ENCODE measurements around the gene LNPEP.

LNPEP gene

DNA sequence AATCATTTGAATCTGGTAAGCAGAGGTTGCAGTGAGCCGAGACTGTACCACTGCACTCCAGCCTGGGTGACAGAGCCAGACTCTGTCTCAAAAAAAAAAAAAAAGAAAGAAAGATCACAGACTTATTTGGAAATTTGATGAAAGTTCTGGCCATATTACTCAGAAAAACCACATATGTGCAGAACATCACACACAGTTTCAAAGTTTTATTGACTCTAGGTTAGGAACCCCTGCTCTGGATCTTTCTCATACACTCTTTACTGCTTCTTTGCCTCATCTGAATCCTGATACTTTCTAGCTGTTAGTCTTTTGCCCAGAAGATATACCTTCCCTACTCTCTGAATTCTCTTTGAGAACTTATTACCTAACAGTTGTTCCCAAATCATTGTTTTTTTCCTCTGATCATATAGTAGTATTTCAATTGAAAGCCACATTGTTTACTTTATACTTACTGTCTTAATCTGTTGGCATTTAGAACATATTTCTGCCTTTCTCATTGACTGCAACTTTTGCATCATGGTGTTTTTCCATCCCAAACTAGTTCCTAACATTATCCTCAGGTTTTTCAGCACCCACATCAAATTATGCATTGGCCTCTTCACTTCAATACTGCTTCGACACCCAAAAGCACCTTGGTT lies 68.7 kb downstream of the LNPEP start:
- no peak for DNase-seq

DNA sequence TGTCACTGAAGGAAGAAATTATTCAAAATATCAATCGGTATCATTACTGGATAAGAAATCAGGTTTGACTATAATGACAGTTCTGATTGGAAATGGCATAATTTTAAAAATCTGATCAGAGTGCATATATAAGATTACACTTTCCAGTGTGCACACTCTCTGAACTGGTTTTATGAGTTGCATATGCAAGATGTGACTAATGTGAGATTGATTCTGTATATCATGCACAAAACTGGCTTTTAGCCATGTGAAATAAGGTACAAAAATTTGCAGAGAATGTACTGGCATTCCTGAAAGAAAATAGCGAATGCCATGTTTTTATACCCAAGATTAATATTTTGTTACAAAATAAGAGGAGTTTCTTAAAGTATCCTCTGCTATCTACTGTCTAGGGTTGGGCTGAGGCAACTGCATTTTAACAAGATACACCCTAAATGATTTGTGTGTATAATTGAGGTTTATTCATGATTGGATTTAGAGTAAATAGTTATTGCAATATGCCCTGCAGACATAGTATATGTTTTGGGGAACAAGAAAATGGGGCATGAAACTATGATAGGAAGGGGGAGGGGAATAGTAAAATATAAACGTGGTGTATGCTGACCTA lies 70.7 kb downstream of the LNPEP start:
- no peak for DNase-seq

DNA sequence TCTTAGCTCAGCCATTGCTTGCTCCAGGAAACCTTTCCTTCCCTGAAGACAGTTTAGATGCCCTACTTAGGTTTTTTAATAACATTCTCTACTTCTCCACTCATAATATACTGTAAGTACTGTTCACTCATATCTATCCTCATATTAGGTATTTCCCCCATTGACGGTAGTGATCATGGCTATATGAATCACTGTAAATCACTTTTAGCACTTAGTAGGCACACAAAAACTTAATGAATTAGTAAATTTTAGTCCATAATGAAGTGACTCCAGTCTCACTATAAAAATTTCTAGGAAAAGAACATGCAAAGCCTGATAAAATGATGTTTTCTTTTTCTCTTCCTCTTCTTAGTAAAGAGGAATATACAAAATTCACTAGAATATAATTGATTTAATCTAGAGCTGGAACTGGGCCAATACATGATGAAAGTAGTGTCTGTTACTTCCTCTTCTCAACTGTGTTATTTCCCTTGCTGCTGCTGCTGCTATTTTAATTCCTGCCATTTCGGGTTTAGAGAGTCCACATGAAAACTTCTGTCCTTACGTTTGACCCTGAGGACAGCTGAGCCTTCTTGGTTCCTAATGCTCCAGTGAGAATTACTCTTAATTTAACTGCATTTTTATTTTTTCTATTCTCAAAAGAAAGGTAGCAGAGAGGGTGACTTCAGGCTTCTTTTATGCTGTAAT lies 73.5 kb downstream of the LNPEP start:
- DNase-seq: no peak

DNA sequence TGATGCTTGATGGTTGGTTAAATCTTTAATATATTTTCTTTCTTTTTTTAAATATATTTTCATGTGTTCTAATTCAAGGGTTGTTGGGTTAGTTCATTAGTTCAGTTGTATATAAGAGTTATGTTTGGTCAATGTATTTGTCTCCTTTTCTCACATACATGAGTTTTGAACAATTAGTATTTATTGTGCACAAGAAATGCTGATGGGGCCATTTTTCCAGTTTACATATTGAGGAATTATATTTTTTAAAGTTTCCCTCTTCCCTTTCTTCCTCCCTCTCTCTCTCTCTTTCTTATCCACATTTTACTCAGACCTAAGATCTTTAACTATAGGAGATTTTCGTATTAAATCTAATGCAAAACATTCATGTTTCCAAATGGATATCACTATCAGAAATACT lies 74.0 kb downstream of the LNPEP start:
- DNase-seq: no peak

DNA sequence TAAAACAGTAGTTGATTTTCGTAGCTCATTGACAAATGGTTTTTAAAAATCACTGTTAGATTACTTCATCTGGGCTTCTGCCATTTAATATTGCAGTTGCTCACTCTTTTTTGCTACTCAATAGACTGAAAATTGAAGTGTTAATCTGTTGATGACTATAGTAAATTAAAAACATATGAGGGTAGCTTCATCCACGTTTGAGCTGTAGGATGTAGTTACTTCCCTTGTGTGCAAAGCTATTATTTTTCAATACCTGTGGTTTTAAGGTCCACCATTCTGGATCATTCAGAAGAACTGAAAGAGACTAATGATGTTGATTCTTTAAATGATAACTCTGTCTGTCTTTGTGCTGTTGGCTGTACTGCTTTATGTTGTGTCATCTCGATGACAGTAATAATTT lies 74.7 kb downstream of the LNPEP start:
- DNase-seq: no peak

DNA sequence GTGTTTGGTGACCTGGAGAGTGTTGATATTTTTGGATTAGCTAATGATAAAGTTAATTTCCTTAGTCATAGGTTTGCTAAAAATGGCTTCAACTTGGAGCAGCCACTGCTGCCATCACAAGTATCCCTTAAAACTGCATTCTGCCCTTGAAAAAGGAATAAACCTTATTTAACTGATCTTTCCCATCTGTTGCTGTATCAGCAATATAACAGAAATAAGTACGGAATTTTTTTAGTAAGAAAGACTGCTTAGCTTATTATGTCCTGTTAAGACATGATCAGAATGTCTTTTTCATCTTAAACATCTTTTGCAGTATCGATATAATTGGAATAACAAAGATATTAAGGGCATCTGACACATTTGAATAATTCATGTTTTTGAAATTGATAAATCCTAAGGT lies 75.7 kb downstream of the LNPEP start:
- DNase-seq: no peak

DNA sequence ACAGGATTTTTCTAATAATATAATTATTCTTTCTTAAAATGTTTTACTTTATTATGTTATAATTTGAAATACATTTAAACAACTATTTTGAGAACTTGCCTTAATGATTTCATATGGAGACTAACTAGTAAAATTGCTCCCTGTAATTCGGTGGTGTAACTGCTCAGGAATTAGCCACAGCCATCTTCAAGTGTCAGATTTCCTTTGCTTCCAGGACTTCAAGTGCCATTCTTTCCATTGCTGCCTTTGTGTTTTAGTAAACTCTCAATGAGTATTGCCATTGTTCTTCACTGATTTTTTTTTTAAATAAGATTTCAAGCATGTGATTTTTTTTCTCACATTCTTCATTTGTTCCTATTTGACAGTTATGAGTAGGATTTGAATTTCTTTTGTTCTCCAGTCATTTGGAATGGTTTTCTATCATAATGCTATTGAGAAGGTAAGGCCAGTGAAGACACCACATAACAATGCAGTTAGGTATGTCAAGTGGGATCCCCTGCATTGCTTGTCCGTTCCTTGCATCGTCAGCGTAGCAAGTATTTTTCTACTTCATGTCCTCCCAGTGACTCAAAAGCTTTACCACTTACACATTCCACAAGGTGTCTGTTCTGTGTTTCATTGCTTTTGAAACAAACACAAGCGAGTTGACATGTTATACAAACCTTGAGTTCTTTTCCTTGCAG lies 83.7 kb downstream of the LNPEP start:
- no peak for DNase-seq

DNA sequence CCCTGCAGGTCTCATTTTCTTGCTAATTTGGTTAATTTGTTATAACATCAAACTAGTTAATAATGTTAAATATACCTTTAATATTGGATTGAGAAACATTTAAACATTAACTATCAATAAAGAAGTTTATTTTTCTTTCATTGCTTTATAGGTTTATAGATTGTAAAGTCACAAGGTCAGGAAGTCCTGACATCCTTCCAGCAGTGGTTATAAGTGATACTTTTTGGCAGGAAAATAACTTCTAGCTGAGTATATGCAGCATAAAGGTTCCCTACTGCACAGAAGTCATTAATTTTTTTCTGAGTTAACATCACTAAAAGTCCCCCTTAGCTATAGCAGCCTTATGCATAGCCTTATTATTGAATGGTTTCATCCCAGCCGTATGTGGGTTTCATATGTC lies 85.5 kb downstream of the LNPEP start:
- DNase-seq: no peak

DNA sequence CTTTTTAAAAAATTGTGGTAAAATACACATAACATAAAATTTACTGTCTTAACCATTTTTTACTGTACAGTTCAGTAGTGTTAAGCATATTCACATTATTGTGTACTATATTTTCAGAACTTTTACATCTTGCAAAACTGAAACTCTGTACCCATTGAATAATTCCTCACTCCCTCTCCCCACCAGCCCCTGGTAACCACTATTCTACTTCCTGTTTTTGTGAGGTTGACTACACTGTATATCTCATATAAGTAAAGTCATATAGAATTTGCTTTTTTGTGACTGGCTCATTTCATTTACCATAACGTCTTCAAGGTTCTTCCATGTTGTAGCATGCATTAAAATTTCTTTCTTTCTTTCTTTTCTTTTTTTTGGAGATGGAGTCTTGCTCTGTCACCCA lies 87.0 kb downstream of the LNPEP start:
- DNase-seq: no peak

DNA sequence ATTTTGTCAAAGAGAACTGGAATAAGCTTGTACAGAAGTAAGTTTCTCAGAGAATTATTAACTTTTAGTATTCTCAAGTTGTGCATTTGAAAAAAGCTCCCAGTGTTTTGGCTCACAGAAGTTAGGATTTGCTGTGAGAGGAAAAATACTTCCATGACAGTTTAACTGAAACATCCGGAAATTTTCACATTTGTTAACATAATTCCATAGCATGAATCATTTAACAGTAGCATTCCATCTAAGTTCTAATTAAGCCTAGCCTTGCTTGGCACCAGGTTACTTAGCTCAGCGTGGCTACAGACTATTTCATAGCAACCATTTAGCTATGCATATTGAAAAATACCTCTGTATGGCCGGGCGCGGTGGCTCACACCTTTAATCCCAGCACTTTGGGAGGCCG lies 90.8 kb downstream of the LNPEP start:
- DNase-seq: no peak

DNA sequence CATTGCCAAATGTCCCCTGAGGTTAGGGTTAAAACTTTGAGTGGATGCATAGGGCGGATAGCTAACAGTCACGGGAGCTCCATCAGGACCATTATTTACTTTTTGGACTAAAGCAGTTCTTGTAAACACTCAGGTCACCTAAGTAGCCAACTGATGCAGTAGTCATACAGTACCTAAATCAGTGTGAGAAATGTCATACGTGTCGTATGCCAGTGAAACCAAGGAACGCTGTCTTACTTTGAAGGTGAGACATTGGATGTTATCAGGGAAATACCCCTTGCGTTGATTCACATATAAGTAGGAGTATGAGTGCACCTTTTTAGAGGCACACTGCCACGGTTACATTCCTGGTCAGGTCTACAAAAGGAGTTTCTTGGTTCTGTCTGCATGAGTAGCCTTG lies 101.9 kb downstream of the LNPEP start:
- DNase-seq: no peak

DNA sequence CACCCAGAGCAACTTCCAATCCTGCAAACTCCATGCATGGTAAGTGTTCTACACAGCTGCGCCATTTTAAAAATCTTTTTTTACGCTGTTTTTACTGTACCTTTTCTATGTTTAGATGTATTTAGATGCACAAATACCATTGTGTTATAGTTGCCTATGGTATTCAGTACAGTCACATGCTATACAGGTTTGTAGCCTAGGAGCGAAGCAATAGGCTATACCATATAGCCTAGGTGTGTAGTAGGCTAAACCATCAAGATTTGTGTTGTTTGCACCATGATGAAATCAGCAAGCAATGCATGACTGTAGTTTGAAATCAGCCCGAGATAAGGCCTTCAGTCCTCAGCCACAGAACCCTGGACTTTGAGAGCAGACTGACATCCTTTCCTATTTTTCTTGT lies 105.4 kb downstream of the LNPEP start:
- DNase-seq: no peak

DNA sequence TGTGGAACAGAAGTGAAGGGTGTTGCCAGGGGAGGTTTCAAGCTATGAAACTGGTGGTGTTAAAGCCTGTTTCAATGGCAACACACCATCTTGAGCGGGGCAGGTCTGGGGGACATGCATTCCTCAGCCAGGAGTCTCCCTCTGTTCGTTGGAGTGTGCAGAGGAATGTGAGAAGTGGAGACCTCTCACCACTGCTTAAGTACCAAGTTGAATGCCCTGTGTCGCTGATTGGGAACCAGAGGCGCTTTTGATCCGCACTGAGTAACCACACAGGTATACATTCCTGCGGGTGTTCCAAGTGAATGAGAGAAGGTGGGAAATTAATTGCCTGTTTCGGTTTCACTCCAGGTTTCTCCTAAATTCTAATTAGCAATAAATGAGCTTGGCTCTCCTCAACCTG lies 107.1 kb downstream of the LNPEP start:
- no peak for DNase-seq

DNA sequence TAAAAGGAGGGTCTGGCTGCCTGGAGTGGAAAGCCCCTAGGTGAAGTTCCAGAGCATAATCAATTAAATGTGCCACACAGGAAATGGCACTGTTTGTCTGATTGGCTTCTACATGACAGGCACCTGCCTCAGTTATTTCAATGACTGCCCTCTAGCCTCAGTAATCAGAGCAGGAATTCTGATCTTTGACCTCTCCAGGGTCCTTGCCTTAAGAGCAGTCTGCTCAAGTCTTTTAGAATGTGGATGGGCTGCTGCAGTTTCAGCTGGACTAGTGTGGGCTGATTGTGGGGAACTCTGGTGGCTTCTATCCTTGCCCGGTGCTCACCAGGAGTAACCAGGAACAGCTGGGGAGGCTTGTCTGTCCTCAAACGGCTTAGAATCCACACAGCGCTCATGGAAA lies 107.6 kb downstream of the LNPEP start:
- DNase-seq: no peak

DNA sequence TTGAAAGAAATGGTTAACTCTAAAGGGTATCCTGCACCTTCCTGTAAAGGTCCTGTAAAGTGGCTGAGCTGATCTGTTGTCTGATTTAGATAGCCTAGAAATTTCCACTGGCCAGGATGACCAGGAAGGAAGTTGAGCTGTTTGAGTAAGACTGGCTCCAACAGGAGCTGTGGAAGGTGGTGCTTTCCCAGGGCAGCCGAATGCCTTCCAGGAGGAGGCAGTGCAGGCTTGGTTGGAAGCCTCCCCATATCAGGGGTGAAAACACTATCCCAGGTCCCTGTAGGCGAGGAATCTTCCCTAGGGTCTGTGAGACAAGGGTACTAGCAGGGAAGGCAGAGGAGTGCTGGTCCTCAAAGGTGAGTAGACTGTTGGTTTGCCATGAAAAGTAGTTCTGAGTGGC lies 108.2 kb downstream of the LNPEP start:
- no peak for DNase-seq

DNA sequence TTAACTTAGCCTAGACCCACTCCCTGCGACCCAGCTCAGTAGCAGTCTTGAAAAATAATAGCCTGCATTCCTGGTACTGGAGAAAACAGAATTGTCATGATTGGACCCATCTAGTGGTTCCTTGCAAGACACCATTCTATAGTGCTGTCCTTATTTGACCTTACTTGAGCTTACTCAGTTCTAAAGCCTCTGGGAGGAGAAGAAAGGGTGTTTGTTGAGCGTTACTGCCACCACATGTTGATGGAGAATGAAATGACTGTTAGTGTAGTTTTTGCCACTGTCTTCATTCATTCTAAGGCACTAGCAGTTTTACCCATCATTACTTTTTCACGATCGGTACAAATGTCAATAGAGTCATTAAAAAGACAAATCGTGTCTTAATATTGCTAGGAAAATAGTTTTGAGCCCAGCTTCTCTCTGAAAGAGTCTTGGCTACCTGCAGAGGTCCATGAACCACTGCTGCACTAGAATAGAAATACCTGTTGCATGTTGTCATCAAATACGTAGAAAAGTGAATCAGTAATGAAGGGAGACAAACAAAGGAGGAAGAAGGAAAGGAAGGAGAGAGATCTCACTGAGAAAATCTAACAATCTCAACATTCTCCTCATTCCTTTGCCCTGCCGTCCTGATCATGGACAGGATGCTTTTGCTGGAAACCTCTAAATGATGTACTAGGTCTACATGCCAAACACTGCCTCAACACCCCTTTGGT lies 110.5 kb downstream of the LNPEP start:
- no peak for DNase-seq

DNA sequence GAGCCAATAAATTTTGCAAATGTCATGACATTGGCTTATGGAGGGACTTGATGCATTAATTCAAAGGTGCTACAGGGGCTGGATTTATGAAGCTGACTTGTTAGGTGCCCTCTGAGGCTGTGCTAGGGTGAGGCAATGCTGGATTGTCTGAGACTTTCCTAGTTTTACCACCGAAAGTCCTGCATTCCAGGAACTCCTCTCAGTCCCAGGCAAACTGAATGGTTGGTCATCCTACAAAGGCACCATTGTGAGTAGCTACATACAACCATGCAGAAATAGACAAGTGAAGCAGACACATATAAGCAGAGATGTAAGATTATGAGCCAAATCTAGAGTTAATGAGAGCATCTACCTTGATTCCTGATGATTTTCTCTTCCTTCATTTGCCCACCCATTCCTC lies 111.2 kb downstream of the LNPEP start:
- no peak for DNase-seq

DNA sequence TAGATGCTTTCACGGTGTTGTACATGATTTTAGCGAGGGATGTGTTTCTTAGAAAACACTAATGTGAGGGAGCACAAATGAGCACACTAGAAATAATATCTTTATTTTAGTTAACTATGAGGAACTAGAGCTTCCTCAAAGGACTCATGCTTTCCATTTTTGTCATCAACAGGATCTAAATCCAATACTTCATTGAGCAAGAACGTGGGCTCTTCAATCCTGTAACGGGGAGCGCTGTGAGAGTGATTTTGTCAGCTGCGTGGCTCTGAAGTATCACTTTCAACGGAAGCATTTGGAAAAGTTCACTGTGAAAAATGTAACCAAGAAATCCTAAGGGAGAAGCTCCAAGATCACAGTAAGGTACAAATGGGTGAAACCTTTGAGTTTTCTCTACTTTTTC lies 113.3 kb downstream of the LNPEP start:
- no peak for DNase-seq

DNA sequence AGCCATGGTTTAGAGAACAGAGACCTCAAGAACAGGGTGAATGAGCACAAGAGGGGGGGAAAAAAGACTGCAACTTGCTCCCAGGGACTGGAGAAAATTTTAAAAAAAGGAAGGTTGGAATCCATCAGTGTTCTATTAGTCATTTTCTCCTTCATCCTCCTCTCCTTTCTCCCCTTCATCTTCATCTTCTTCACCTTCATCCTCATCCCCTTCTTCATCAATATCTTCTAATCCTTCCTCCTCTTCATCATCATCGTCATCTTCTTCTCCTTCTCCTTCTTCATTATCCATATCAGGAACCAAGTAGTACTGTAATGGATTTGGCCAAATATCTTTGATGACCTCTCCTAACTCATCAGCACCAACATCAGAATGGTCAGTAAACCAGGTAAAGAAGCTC lies 120.4 kb downstream of the LNPEP start:
- no peak for DNase-seq

DNA sequence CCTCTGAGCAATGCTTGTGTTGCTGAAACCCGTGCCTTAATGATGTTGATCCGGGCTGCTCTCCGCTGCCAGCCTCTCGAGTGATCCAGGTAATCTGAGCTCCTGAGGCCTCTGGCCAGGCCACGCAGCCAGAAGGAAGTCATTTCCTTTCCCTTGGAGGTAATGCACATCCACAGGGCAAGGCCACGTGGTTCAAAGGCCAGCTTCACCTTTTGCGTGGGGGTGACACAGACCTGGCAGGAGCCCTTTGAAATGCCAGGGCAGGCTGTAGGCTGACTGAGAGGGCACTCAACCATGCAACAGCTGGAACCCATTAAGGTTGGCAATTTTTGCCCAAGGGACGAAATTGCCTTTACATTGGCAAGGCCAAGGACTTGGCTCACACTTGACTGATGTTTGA lies 126.2 kb downstream of the LNPEP start:
- peak; percentile 8 for DNase-seq

DNA sequence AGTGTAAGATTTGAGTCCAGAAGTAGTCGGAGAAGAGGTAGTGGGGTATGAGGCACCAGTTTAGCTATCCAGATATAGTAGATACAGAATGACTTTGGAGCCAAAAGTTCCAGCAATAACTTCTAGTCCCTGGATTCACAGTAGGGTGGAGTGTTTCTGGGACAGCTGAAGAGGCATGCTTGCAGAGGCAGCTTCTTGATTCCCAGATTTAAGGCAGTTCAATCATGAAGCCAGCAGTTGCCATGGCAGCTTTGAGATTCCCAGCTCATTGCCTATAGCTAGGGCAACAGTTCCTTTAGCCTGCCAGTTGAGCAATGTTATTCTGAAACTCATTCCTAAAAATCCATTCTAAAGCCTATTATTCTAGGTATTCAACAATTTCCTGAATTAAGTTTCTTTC lies 127.4 kb downstream of the LNPEP start:
- DNase-seq: no peak

DNA sequence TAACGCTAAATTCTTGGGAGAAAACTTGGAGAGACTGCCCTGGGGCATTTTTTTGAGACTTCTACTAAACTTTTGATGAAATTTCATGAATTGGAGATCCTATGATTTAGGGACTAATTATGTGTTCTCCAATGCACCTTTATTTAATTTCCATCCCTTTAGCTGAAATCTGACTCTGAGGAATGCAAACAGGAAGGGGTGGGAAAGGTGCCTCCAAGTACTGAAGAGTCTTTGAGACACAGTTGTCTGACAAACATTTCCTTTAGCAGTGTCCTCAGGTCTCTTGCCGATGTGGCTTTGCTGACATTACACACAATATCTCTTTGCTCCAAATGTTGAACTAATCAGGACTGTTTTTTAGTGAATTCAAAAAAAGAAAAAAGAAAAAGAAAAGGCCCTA lies 129.6 kb downstream of the LNPEP start:
- DNase-seq: no peak

DNA sequence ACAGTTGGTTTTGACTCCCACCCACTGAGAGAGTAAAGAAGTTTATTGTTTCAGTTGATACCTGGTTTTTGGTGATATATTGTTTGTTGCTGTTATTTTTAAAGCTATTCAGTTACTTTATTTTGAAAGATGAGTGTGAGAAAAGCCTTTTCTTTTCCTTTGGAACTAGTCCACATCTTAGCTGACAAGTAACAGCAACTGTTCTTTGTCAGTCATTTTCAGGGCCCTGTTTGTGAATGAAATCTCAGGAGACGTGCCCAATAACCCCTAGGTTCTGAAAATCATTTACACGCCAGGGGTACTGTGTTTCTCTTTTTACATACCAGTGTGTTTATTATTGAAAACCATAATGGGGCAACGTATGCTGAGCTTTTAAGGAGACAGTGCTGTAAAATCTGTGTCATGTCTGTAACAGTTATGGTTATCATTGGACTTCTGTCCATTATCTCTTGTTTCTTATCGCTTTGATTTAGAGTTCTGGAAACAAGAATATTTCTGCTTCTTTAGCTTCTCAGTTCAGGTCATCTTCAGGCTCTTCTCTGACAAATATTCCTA lies 131.5 kb downstream of the LNPEP start:
- DNase-seq: no peak
